NAMALWA (cell line): Measurements from ENCODE around the gene PKP2.
"Not testable (repeated sequence)": the region's sequence is repeated elsewhere in the genome, so short reads cannot be mapped to it uniquely, and the experiment has no call there.

ENCODE experiments used
- DNase-seq: peaks from one replicate; pipeline ENCODE4 v3.0.0-alpha.2; 2015; ENCODE audit warnings: low spot score

Gene PKP2

GRCh38 chr12:32895688-32896431 lies 717 bp downstream of the PKP2 start:
- DNase-seq = no peak

DNA sequence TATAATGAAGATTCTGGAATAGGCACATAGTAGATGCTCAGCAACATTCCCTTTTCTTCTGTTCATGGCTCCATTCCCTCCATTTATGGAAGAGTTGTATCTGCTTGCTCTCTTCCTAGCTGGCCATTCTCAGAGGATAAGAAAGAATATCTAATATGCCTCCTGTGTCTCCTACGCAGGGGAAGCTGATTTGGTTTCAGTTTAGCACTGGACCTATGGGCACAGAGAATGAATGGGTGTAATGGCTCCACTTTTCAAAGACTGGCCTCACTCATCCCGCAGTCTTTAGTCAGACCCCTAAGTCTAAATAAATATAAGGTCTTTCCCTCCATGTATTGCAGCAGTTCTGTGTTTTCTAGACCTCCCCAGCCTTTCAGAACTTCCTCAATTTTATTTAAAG lies 2.0 kb downstream of the PKP2 start:
- DNase-seq = no peak

GRCh38 chr12:32893458-32893857 lies 3.1 kb downstream of the PKP2 start:
- DNase-seq = no peak

DNA sequence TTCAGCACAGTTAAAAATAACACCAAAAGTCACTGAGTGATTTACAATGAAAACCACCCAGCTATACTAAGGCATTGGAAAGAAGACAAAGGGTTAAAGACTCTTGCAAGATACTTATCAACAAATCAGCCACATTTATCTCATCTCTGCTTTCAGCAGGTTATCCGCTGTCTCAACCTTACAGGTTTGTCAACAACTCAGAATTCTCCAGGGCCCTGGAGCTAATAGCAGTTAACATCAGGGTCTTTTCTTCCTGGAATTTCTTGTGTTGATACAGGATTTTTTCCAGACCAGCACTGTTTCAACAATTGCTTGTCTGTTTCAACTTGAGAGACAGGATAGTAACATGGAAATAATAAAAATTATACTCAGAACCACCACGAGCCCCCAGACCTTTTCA lies 3.5 kb downstream of the PKP2 start:
- no peak for DNase-seq

GRCh38 chr12:32892369-32892768 lies 4.2 kb downstream of the PKP2 start:
- DNase-seq = not testable (repeated sequence)

DNA sequence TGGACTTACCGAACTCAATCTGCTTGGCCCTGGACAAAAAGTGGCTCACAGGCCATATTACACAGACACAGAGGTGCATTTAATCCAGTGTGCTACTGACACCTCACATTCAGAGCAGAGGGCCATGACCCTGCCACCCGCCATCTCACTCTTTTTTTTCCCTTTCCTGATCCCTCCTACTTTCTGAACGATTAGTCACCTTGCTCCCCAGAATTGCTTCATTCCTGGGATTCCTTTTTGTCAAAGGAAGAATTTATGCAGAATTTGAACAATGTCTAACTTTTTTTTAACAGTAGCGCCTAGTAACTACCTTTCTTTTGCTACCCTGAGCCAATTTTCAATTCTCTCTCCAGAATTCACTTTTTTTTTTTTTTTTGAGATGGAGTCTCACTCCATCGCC lies 4.6 kb downstream of the PKP2 start:
- no peak for DNase-seq

GRCh38 chr12:32891526-32891925 lies 5.1 kb downstream of the PKP2 start:
- DNase-seq = no peak

DNA sequence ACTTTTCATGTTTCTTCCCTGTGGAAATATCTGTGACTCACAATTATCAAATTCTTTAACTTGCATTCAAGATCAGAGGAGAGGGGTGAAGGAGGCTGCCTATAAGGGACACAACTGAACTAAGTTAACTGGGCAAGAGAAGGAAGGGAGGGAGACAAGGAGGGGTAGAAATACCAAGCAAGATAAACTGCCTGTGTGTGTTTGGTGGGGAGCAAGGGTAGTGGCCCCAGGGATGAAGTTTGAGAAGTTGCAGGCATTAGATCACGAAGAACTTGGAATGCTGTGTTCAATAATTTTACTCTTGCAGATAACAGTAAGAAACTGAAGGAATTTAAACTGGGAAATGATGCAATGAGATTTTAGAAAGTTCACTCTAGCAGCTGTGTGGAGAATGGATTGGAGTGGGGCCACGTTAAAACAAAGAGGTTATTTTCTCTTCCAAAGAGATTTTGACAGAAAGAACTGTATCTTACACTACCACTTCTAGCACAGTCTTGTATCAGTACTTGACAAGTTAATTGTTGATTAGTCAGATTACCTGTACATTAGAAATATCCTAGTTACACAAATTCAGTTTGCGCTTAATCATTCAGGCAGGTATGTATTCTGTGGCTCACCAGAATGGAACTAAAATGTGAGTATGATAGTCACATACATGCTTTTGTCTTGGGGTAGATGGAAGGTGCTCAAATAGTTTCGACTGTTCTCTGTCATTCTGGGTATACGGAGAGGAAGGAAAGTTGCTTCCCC lies 7.4 kb downstream of the PKP2 start:
- DNase-seq = no peak

- no peak for DNase-seq
These were observed 9.5 kb downstream of the PKP2 start for GRCh38 chr12:32887058-32887457.

GRCh38 chr12:32885831-32886230 lies 10.7 kb downstream of the PKP2 start:
- no peak for DNase-seq

GRCh38 chr12:32884962-32885361 lies 11.6 kb downstream of the PKP2 start:
- no peak for DNase-seq

- no peak for DNase-seq
These were observed 14.9 kb downstream of the PKP2 start for GRCh38 chr12:32881702-32882101.

GRCh38 chr12:32881107-32881506 lies 15.5 kb downstream of the PKP2 start:
- DNase-seq = no peak

DNA sequence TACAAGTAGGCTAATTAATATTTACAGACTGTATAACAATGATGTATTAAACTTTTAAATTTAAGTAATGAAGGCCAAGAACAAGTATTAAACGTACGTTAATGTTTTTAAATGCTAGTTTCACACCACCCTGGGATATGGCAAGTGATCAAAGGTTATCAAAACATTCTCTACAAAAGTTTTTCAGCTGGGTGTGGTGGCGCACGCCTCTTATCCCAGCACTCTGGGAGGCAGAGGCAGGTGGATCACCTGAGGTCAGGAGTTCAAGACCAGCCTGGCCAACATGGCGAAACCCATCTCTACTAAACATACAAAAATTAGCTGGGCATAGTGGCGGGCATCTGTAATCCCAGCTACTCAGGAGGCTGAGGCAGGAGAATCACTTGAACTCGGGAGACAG lies 17.5 kb downstream of the PKP2 start:
- DNase-seq = not testable (repeated sequence)

- no peak for DNase-seq
These were observed 18.7 kb downstream of the PKP2 start for GRCh38 chr12:32877601-32878459.

- DNase-seq = no peak
These were observed 20.6 kb downstream of the PKP2 start for GRCh38 chr12:32876004-32876403.

GRCh38 chr12:32874975-32875374 lies 21.6 kb downstream of the PKP2 start:
- no peak for DNase-seq

DNA sequence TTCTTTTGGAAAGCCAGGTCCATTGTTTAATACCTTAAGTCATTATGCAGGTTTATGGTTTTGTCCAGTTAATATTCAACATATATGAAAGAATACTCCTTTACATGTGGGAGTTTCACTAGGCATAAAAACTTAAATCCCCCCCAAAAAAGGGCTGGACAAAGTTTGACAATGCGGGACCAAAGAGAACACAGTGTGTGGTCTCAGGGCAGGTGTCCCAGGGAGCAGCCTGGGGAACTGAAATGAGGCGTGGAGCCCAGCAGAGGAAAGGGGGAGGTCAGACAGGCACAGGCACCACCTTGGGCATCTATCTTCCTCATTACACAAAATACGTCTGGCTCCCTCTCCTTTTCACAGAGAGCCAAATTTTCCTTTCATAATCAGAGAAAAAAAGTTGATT lies 22.5 kb downstream of the PKP2 start:
- no peak for DNase-seq

DNA sequence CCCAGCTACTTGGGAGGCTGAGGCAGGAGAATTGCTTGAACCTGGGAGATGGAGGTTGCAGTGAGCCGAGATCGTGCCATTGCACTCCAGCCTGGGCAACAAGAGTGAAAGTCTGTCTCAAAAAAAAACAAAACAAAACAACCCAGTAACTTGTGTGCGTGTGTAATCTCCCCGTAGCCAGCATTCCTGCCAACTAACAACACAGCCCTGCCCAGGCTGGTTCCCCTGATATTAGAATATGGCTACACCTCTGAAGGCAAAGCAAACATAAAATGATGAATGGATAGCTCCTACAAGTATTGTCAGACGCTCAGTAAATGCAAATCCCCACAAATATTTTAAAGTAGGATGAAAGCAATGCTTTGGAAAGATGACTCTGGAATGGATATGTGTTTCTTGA lies 24.2 kb downstream of the PKP2 start:
- not testable (repeated sequence) for DNase-seq

DNA sequence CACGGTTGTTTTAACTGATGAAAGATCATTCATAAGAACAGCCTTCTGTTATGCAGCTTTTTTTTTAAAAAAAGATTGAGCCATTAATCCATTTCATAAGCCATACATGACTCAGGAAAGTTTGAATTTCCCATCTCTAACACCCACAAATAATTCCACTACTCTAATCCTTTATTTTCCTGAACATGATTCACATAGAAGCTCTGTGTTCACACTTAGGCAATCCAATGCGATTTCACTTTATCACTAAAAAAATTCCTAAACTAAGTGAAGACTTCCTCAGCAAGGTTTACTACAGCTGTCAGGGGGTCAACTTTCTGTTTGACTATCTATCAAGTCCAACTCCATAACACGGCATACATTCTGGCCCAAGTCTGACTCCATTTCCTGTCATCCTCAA lies 25.9 kb downstream of the PKP2 start:
- no peak for DNase-seq

GRCh38 chr12:32868885-32869284 lies 27.7 kb downstream of the PKP2 start:
- no peak for DNase-seq

GRCh38 chr12:32864731-32865130 lies 31.8 kb downstream of the PKP2 start:
- DNase-seq = no peak

GRCh38 chr12:32863128-32863527 lies 33.4 kb downstream of the PKP2 start:
- DNase-seq = no peak
